Fibroblast of villous mesenchyme (primary cell): ENCODE results near the gene SRRM2. TPM values are rescaled to one million over a fixed set of nuclear protein-coding genes. Genes with fewer than 3 reads are reported as not detected.

Experiments
- small RNA-seq: library from RNA; depleted of rRNA; stranded (forward); fragments of <200 nt; gene quantifications from one replicate; pipeline ENCODE3, GENCODE V24; 2012
- total RNA-seq: library from RNA; depleted of rRNA; stranded (reverse); fragments of >200 nt; gene quantifications from 2 replicates; pipeline ENCODE4 v1.2.3, GENCODE V29; 2012

Gene SRRM2
- total RNA-seq, 1 donor, result 62.2 TPM

Small RNA genes within 50 kb of the gene (small RNA-seq; reads per million reads assigned to genes)
- gene SNORA3C, result 1.3 reads per million, percentile 28 among the genes with 10 or more reads in this experiment

Other genes with a start within 250 kb of the SRRM2 start
- gene ATP6V0C, start 238.7 kb upstream of the SRRM2 start, total RNA-seq, result 20.0 and 23.3 TPM in 2 replicates
- 31.1 and 45.7 TPM in 2 replicates for gene AMDHD2, start 232.3 kb upstream of the SRRM2 start, total RNA-seq
- gene CEMP1, start 221.2 kb upstream of the SRRM2 start, total RNA-seq, result not detected in 2 replicates
- 26.7 and 37.1 TPM in 2 replicates for gene PDPK1, start 214.6 kb upstream of the SRRM2 start, total RNA-seq
- gene KCTD5, start 70.1 kb upstream of the SRRM2 start, total RNA-seq, result 25.0 and 26.4 TPM in 2 replicates
- gene PRSS27, start 32.4 kb upstream of the SRRM2 start, total RNA-seq, result 0.86 and 0.97 TPM in 2 replicates
- gene ELOB, start 24.6 kb downstream of the SRRM2 start, total RNA-seq, result 203 and 227 TPM in 2 replicates
- not detected in 2 replicates for gene PRSS33, start 34.9 kb downstream of the SRRM2 start, total RNA-seq
- gene PRSS41, start 45.8 kb downstream of the SRRM2 start, total RNA-seq, result not detected in 2 replicates
- gene PRSS21, start 64.6 kb downstream of the SRRM2 start, total RNA-seq, result 0.32 and 0.43 TPM in 2 replicates
- 0.64 and 0.86 TPM in 2 replicates for gene ZG16B, start 77.7 kb downstream of the SRRM2 start, total RNA-seq
- not detected in 2 replicates for gene PRSS22, start 105.5 kb downstream of the SRRM2 start, total RNA-seq
- 47.1 and 62.5 TPM in 2 replicates for gene FLYWCH2, start 130.6 kb downstream of the SRRM2 start, total RNA-seq
- 25.9 and 28.3 TPM in 2 replicates for gene FLYWCH1, start 159.3 kb downstream of the SRRM2 start, total RNA-seq
- gene KREMEN2, start 211.6 kb downstream of the SRRM2 start, total RNA-seq, result under 0.01 TPM in 1 of 2 replicates, not detected in the other
- 4.3 and 5.2 TPM in 2 replicates for gene PAQR4, start 216.7 kb downstream of the SRRM2 start, total RNA-seq
- 6.9 and 8.4 TPM in 2 replicates for gene PKMYT1, start 227.8 kb downstream of the SRRM2 start, total RNA-seq